ENCODE results near the gene BEND3. TPM values are rescaled to one million over a fixed set of nuclear protein-coding genes. Genes with fewer than 3 reads are reported as not detected.

Gene BEND3
- total and polyA plus RNA-seq, 2 of the 8 experiments (the other 6 are each of a cell fraction or from before 2014, with no cell fraction given), result 25.2 to 38.8 TPM

GRCh38 chr6:107033126-107033525 lies 82.2 kb downstream of the BEND3 start:
- no peak overlapping the region for H3K18ac ChIP-seq (ENCODE audit: extremely low read depth, low read length)
- ChIA-PET POLR2A (ENCODE audit: partially characterized antibody) (interaction anchor here (1.1 to 1.8 kb wide), 3 partner anchors 10 to 700 kb away, joined by 3 to 7 read pairs (median 4); no protein-coding TSS in a partner anchor), CTCF (ENCODE audit: partially characterized antibody) (interaction anchor here (0.9 to 3.6 kb wide), 4 partner anchors 11 to 698 kb away, joined by 3 to 17 read pairs (median 5); no protein-coding TSS in a partner anchor)
- H3K9me3 ChIP-seq (ENCODE audit: insufficient read depth in 2 of 2, low read depth in 1 of 2, low read length in 1 of 2), result no peaks in the 10 kb centered on the region
- WGBS, 2 experiments (ENCODE audit: extremely low coverage in 1 of 2, insufficient coverage in 1 of 2, insufficient read length in 1 of 2, insufficient replicate concordance in 2 of 2, low coverage in 1 of 2, low lambda C conversion rate in 2 of 2, missing lambda C conversion rate in 1 of 2), result 100% methylated on average over 1 of the region's 1 CpG; no CpG with 5 or more reads in 1 of the 2 experiments
- H4K5ac ChIP-seq (ENCODE audit: insufficient read length, low read depth, low read length), result no peak overlapping the region
- H2BK15ac ChIP-seq (ENCODE audit: low read length), result no peak overlapping the region
- H3K9ac ChIP-seq (replicated peaks in 1 of 4; ENCODE audit: extremely low read depth in 1 of 4, low read depth in 3 of 4, low read length in 3 of 4), result no peak overlapping the region
- H2BK12ac ChIP-seq (ENCODE audit: low read depth, low read length), result no peak overlapping the region
- no peak overlapping the region for H2AK5ac ChIP-seq (ENCODE audit: low read depth, low read length)
- no peak overlapping the region for H3K4me3 ChIP-seq (ENCODE audit: extremely low read depth in 1 of 4, insufficient read depth in 2 of 4, low read depth in 3 of 4, low read length in 4 of 4)
- FAIRE-seq (no peak), DNase-seq (ENCODE audit: low read depth in 1 of 2, low spot score in 2 of 2) (no peak)
- no peaks in the 10 kb centered on the region for H4K20me1 ChIP-seq (replicated peaks in 1 of 2; ENCODE audit: control insufficient read depth in 1 of 2, insufficient read depth in 2 of 2, low read length in 2 of 2)
- no peak overlapping the region for H4K8ac ChIP-seq (ENCODE audit: extremely low read depth, insufficient read depth, low read length)
- H3K56ac ChIP-seq (replicated peaks; ENCODE audit: insufficient read length, low read depth, low read length), result no peak overlapping the region
- no peaks in the 10 kb centered on the region for H3K27me3 ChIP-seq (replicated peaks in 1 of 4; ENCODE audit: control insufficient read depth in 3 of 4, extremely low read depth in 1 of 4, insufficient read depth in 3 of 4, low read length in 3 of 4)
- no peaks in the 10 kb centered on the region for H3K4me1 ChIP-seq (replicated peaks in 1 of 4; ENCODE audit: control insufficient read depth in 3 of 4, insufficient read depth in 4 of 4, low read length in 3 of 4)
- peaks cover 2% of the 10 kb centered on the region; the same call in 1 of the 2 replicates for H3K79me1 ChIP-seq (ENCODE audit: low read depth, low read length)
- no peak overlapping the region for H2BK5ac ChIP-seq (ENCODE audit: low read depth, low read length)
- no peak overlapping the region for H3K4ac ChIP-seq (replicated peaks; ENCODE audit: insufficient read length, low read depth, low read length)
- no peak overlapping the region for H3K14ac ChIP-seq (ENCODE audit: insufficient read length)
- no peak overlapping the region for H2AFZ ChIP-seq (ENCODE audit: low read length)
- H3K4me2 ChIP-seq (ENCODE audit: insufficient read depth in 1 of 2, low read depth in 2 of 2, low read length in 2 of 2), result no peak overlapping the region
- H3K79me2 ChIP-seq (ENCODE audit: control insufficient read depth in 1 of 2, insufficient read depth in 2 of 2, low read length in 2 of 2), result no peaks in the 10 kb centered on the region; a peak in 1 of 4 replicates
- no peak overlapping the region for H4K91ac ChIP-seq (replicated peaks; ENCODE audit: insufficient read length, low read length)
- TF ChIP-seq POLR2AphosphoS5 (IDR thresholded peaks at IDR 0.05; ENCODE audit: low read depth, low read length) (no peak), CHD2 (IDR thresholded peaks at IDR 0.05; ENCODE audit: low read length) (no peak), EP300 (IDR thresholded peaks at IDR 0.05; ENCODE audit: borderline replicate concordance in 1 of 2, low read depth in 2 of 2, low read length in 2 of 2) (no peak), SUZ12 (IDR thresholded peaks at IDR 0.05; ENCODE audit: low read length) (no peak), CTBP2 (IDR thresholded peaks at IDR 0.05; ENCODE audit: borderline replicate concordance, insufficient read depth, insufficient read length, low read length) (no peak), JUND (IDR thresholded peaks at IDR 0.05; ENCODE audit: low read length) (no peak), ASH2L (IDR thresholded peaks at IDR 0.05; ENCODE audit: low read length) (no peak), POLR2A (IDR thresholded peaks at IDR 0.05; ENCODE audit: control extremely low read depth in 1 of 2, low read depth in 2 of 2, low read length in 2 of 2) (no peak), SP2 (IDR thresholded peaks at IDR 0.05; ENCODE audit: low read length) (no peak), BCL11A (IDR thresholded peaks at IDR 0.05; ENCODE audit: low read depth in 2 of 2, low read length in 2 of 2) (no peak), PHF8 (conservative IDR thresholded peaks at IDR 0.05; ENCODE audit: low read depth, low read length) (no peak), KDM1A (IDR thresholded peaks at IDR 0.05; ENCODE audit: borderline replicate concordance, low read length) (no peak), YY1 (IDR thresholded peaks at IDR 0.05; ENCODE audit: low read depth, low read length) (no peak)
- no peak overlapping the region for H2BK120ac ChIP-seq (replicated peaks; ENCODE audit: low read depth, low read length)
- no peaks in the 10 kb centered on the region; the same call in 1 of the 2 replicates for H3K23me2 ChIP-seq (ENCODE audit: low read depth, low read length)
- no peak overlapping the region for H3K27ac ChIP-seq (ENCODE audit: low read depth, low read length)
- no peak overlapping the region for H2BK20ac ChIP-seq (ENCODE audit: low read length)
- H3K23ac ChIP-seq (ENCODE audit: insufficient read length), result no peak overlapping the region
- H3K36me3 ChIP-seq (ENCODE audit: control insufficient read depth in 2 of 4, insufficient read depth in 4 of 4, low read length in 3 of 4), result no peaks in the 10 kb centered on the region
